K562 (cell line): Measurements from ENCODE around the gene HELZ2. TPM values are rescaled to one million over a fixed set of nuclear protein-coding genes. Genes with fewer than 3 reads are reported as not detected.

Source experiments
- CEBPB ChIP-seq: fragments of 450-650 bp; IDR thresholded peaks from 2 replicates; pipeline ENCODE4 v1.6.1; 2016; ENCODE audit warnings: missing genetic modification characterization, missing compliant biosample characterization
- CTBP1 ChIP-seq: fragments of 450-650 bp; IDR thresholded peaks from 2 replicates; pipeline ENCODE4 v1.6.1; 2016; ENCODE audit warnings: borderline replicate concordance
- HEY1 ChIP-seq: fragments of 250-450 bp; sonication (Bioruptor Pico); IDR thresholded peaks from 2 replicates; pipeline ENCODE4 v1.5.0; 2020; ENCODE audit warnings: mild to moderate bottlenecking, moderate library complexity, borderline replicate concordance
- MAFK ChIP-seq: IDR thresholded peaks from 2 replicates; pipeline ENCODE4 v1.6.1; 2011; ENCODE audit warnings: low read length, improper control_type of control experiment
- MYBL2 ChIP-seq, 2 experiments: fragments of 450-650 bp in 1 of 2; sonication (generic) in 1 of 2; formaldehyde crosslinking in 1 of 2; IDR thresholded peaks; 2 replicates each; pipeline versions ENCODE4 v1.6.1 to v1.8.1; 2017 to 2022; ENCODE audit warnings: borderline replicate concordance in 1 of 2, inconsistent platforms in 1 of 2, low read depth in 1 of 2, mild to moderate bottlenecking in 1 of 2, missing genetic modification reagents in 1 of 2, moderate library complexity in 1 of 2
- POLR2A ChIP-seq: fragments of 450-650 bp; conservative IDR thresholded peaks from 2 replicates; pipeline ENCODE4 v1.6.1; 2016
- RCOR1 ChIP-seq, 2 experiments: IDR thresholded peaks; 2 replicates each; pipeline ENCODE4 v1.6.1; 2012; ENCODE audit warnings: low read depth in 2 of 2, low read length in 2 of 2, borderline replicate concordance in 1 of 2, improper control_type of control experiment in 1 of 2
- SIRT6 ChIP-seq: IDR thresholded peaks from one replicate; pipeline ENCODE4 v1.6.1; 2012; ENCODE audit warnings: low read depth, mild to moderate bottlenecking, control low read depth, inconsistent platforms, low read length, moderate library complexity
- TSC22D4 ChIP-seq: fragments of 450-650 bp; IDR thresholded peaks from 2 replicates; pipeline ENCODE4 v1.6.1; 2016; ENCODE audit warnings: missing genetic modification characterization, missing biosample characterization, control low read depth
- ZNF121 ChIP-seq: sonication (generic); formaldehyde crosslinking; conservative IDR thresholded peaks from 2 replicates; pipeline ENCODE4 v1.8.0; 2022; ENCODE audit warnings: missing genetic modification reagents
- ZNF140 ChIP-seq: fragments of 250-450 bp; sonication (Bioruptor Pico); IDR thresholded peaks from 2 replicates; pipeline ENCODE4 v1.8.0; 2021; ENCODE audit warnings: moderate library complexity, mild to moderate bottlenecking, inconsistent platforms
- ZNF146 ChIP-seq: IDR thresholded peaks from one replicate; pipeline ENCODE4 v1.6.1; 2018; ENCODE audit warnings: missing compliant biosample characterization; ENCODE audit not compliant: unreplicated experiment
- ZNF79 ChIP-seq: fragments of 250-450 bp; sonication (Bioruptor Pico); IDR thresholded peaks from 2 replicates; pipeline ENCODE4 v1.4.0; 2020; ENCODE audit warnings: low read depth, mild to moderate bottlenecking, moderate library complexity
- polyA plus RNA-seq, 8 experiments: library from polyadenylated mRNA; depleted of rRNA in 4 of 8; stranded (reverse) in 5 of 8; unstranded in 3 of 8; fragments of >200 nt; fragmentation: Nextera tagmentation in 2 of 8; fragmentation: Illumina TruSeq in 1 of 8; extraction: Ambion mirVana in 2 of 8; extraction: Trizol in 1 of 8; gene quantifications; 2 replicates each; pipeline versions ENCODE4 v1.2.1 to v1.2.3, GENCODE V29; 2011 to 2014; ENCODE audit warnings: inconsistent platforms in 1 of 8, missing spikeins in 1 of 8
- total RNA-seq, 7 experiments: library from RNA; depleted of rRNA in 6 of 7; stranded (reverse); fragments of >200 nt in 6 of 7; fragmentation: Illumina TruSeq in 2 of 7; extraction: Trizol in 2 of 7; gene quantifications; 2 replicates each; pipeline versions ENCODE4 v1.2.1 to v1.2.3, GENCODE V29; 2011 to 2021; ENCODE audit warnings: low replicate concordance in 1 of 7
- TF ChIP-seq, protein P1 (sequence below): sonication (generic); formaldehyde crosslinking; IDR thresholded peaks from 2 replicates; pipeline ENCODE4 v1.8.1; 2023; ENCODE audit warnings: mild to moderate bottlenecking, missing genetic modification reagents
- TF ChIP-seq, protein P2 (sequence below): sonication (generic); formaldehyde crosslinking; IDR thresholded peaks from 2 replicates; pipeline ENCODE4 v1.8.0; 2022; ENCODE audit warnings: mild to moderate bottlenecking, missing genetic modification reagents
- TF ChIP-seq, protein P3 (sequence below): IDR thresholded peaks from 2 replicates; pipeline ENCODE4 v1.6.1; 2012; ENCODE audit warnings: low read depth, low read length, improper control_type of control experiment, borderline replicate concordance
- TF ChIP-seq, protein P4 (sequence below): sonication (generic); formaldehyde crosslinking; IDR thresholded peaks from 2 replicates; pipeline ENCODE4 v1.4.0; 2020; ENCODE audit warnings: mild to moderate bottlenecking, missing genetic modification reagents
- TF ChIP-seq, protein P5 (sequence below): fragments of 450-650 bp; formaldehyde crosslinking; IDR thresholded peaks from 2 replicates; pipeline ENCODE4 v1.4.0; 2020; ENCODE audit warnings: mild to moderate bottlenecking, moderate library complexity

HELZ2 gene
- total and polyA plus RNA-seq, 9 of the 15 experiments (the other 6 are each of a cell fraction or from before 2014, with no cell fraction given) = 0.03 to 7.8 (median 2.9) TPM; not detected in 1

DNA sequence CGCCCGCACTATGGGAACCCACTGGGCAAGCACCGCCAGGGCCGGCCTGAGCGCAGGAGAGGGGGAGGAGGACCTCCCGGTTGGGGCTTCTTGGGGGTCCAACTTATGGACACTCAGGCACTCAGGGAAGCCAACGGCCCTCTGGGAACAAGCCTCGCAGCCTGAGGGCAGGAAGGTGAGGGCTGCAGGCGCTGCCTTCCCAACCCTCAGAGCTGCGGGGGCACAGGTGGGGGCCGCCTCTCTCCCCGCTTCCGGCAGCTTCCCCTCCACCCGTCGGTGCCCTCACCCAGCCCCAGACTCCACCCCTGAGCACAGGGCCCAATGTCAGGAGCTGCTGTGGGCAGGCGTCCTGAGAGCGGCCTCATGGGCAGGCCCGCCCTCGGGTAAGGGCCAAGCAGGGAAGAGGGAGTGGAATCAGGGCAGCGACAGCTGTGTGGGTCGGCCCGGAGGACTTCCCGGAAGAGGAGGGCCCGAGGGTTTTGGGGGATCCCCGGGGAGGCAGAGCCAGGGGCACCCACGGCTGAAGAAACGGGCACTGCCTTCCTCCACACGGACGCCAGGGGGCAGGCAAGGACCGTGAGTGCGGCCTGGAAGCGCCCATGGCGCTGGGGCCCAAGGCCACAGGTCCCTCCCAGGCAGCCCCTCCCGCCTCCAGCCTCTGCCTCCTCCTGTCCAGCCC is 36.4 kb downstream of the HELZ2 start (continued):
- TF ChIP-seq, protein P1, sequence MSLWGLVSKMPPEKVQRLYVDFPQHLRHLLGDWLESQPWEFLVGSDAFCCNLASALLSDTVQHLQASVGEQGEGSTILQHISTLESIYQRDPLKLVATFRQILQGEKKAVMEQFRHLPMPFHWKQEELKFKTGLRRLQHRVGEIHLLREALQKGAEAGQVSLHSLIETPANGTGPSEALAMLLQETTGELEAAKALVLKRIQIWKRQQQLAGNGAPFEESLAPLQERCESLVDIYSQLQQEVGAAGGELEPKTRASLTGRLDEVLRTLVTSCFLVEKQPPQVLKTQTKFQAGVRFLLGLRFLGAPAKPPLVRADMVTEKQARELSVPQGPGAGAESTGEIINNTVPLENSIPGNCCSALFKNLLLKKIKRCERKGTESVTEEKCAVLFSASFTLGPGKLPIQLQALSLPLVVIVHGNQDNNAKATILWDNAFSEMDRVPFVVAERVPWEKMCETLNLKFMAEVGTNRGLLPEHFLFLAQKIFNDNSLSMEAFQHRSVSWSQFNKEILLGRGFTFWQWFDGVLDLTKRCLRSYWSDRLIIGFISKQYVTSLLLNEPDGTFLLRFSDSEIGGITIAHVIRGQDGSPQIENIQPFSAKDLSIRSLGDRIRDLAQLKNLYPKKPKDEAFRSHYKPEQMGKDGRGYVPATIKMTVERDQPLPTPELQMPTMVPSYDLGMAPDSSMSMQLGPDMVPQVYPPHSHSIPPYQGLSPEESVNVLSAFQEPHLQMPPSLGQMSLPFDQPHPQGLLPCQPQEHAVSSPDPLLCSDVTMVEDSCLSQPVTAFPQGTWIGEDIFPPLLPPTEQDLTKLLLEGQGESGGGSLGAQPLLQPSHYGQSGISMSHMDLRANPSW (CRISPR knock-in tag) = no peak
- TF ChIP-seq HEY1 (CRISPR knock-in tag) = no peak
- TF ChIP-seq, protein P2, sequence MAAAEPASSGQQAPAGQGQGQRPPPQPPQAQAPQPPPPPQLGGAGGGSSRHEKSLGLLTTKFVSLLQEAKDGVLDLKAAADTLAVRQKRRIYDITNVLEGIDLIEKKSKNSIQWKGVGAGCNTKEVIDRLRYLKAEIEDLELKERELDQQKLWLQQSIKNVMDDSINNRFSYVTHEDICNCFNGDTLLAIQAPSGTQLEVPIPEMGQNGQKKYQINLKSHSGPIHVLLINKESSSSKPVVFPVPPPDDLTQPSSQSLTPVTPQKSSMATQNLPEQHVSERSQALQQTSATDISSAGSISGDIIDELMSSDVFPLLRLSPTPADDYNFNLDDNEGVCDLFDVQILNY = no peak
- no peak for TF ChIP-seq MYBL2 (IDR thresholded peaks at IDR 0.05; ENCODE audit: low read depth)
- TF ChIP-seq MYBL2 (CRISPR knock-in tag; IDR thresholded peaks at IDR 0.05; ENCODE audit: borderline replicate concordance) = no peak
- no peak for TF ChIP-seq TSC22D4
- no peak for TF ChIP-seq ZNF146
- no peak for TF ChIP-seq SIRT6
- TF ChIP-seq POLR2A = no peak
- no peak for TF ChIP-seq CEBPB
- TF ChIP-seq, protein P3, sequence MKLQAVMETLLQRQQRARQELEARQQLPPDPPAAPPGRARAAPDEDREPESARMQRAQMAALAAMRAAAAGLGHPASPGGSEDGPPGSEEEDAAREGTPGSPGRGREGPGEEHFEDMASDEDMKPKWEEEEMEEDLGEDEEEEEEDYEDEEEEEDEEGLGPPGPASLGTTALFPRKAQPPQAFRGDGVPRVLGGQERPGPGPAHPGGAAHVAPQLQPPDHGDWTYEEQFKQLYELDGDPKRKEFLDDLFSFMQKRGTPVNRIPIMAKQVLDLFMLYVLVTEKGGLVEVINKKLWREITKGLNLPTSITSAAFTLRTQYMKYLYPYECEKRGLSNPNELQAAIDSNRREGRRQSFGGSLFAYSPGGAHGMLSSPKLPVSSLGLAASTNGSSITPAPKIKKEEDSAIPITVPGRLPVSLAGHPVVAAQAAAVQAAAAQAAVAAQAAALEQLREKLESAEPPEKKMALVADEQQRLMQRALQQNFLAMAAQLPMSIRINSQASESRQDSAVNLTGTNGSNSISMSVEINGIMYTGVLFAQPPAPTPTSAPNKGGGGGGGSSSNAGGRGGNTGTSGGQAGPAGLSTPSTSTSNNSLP = no peak
- TF ChIP-seq, protein P4, sequence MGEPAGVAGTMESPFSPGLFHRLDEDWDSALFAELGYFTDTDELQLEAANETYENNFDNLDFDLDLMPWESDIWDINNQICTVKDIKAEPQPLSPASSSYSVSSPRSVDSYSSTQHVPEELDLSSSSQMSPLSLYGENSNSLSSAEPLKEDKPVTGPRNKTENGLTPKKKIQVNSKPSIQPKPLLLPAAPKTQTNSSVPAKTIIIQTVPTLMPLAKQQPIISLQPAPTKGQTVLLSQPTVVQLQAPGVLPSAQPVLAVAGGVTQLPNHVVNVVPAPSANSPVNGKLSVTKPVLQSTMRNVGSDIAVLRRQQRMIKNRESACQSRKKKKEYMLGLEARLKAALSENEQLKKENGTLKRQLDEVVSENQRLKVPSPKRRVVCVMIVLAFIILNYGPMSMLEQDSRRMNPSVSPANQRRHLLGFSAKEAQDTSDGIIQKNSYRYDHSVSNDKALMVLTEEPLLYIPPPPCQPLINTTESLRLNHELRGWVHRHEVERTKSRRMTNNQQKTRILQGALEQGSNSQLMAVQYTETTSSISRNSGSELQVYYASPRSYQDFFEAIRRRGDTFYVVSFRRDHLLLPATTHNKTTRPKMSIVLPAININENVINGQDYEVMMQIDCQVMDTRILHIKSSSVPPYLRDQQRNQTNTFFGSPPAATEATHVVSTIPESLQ (CRISPR knock-in tag) = no peak
- TF ChIP-seq, protein P5, sequence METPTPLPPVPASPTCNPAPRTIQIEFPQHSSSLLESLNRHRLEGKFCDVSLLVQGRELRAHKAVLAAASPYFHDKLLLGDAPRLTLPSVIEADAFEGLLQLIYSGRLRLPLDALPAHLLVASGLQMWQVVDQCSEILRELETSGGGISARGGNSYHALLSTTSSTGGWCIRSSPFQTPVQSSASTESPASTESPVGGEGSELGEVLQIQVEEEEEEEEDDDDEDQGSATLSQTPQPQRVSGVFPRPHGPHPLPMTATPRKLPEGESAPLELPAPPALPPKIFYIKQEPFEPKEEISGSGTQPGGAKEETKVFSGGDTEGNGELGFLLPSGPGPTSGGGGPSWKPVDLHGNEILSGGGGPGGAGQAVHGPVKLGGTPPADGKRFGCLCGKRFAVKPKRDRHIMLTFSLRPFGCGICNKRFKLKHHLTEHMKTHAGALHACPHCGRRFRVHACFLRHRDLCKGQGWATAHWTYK (CRISPR knock-in tag) = no peak
- no peak for TF ChIP-seq RCOR1 (IDR thresholded peaks at IDR 0.05; ENCODE audit: borderline replicate concordance in 1 of 2, low read depth in 2 of 2, low read length in 2 of 2)
- TF ChIP-seq MAFK = no peak
- TF ChIP-seq ZNF140 (CRISPR knock-in tag) = no peak
- no peak for TF ChIP-seq ZNF79 (CRISPR knock-in tag)
- TF ChIP-seq ZNF121 (CRISPR knock-in tag) = no peak
- peak; percentile 63; the same call in 1 of the 2 replicates for TF ChIP-seq CTBP1
